GM21390 (cell line): ENCODE results near the gene TRIML2.
"Not testable (repeated sequence)": the region's sequence is repeated elsewhere in the genome, so short reads cannot be mapped to it uniquely, and the experiment has no call there.

Experiments
- ATAC-seq: cut with Tn5 transposase; IDR thresholded peaks from one replicate; pipeline ENCODE4 v1.9.1; 2021; ENCODE audit not compliant: unreplicated experiment

TRIML2 gene

DNA sequence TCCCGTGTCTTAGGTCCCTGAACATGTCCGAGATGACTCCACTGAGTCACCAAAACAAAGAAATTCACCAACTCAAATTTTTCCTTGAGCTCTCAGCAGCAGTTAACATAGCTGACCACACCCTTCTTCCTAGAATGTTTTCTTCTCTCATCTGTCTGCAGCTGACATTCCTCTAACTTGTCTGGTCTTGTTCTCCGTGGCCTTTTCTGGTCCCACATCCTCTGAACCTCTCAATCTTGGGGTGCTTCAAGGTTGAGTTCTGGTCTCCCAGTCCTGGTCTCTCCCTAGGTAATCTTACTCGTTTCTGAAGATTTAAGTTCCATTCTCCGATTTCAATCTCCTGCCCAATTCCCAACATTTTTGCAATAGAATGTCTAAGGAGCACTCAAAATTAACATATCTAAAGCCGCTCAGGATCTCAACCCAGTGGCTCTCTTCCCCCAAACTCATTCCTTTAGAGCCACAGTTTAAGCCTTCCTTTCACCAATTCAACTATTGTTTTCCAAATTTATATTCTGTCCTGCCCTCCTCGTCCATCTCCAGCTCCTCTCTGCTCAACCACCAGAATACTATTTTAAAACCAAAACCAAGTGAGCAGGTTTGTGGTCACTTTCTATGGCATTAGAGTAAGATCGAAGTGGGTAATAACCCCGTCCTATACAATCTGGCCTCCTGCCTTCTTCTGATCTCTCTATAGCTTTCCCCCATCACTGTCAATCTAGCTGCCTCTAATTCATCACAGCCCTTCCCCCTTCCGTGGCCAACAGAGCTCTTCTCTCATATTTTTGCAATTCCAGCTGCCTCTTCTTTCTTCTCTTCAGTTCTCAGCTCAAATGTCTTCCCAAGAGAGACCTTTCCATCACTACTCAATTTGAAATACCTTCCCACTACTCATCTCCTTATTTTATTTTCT is 1.2 kb downstream of the TRIML2 start:
- no peak for ATAC-seq

DNA sequence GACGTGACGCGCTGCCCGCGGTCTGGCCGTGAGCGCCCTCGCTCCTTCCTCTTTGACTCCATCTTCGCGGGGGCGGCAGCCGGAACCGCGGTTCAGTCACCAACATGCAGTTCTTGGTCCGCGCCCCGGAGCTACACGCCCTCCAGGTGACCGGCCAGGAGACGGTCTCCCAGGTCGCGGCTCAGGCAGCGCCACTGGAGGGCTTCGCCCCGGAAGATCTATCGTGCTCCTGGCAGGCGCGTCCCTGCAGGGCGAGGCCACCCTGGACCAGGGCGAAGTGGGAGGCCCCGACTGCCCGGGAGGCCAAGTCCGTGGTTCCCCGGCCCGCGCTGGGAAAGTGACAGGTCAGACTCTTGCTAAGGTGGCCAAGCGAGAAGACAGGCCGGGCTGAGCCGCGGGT is 2.9 kb downstream of the TRIML2 start:
- no peak for ATAC-seq

DNA sequence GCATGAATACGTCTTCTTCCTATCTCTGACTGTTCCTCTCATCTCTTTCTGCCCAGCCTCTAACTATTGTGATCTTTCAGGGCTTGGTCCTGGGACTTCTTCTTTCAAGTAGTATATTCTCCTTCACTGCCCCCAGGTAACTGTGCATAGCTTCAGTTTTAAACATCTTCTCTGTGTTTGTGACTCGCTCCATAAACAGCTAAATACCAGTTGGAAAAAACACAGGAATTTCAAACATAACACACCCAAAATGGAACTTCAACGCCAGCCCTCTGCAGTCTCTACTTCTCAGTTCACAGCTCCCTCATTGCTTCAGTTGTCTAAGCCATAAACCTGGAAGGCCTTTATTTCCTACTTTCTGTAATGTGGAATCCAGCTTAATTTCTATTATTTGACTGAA is 16.6 kb downstream of the TRIML2 start:
- no peak for ATAC-seq

DNA sequence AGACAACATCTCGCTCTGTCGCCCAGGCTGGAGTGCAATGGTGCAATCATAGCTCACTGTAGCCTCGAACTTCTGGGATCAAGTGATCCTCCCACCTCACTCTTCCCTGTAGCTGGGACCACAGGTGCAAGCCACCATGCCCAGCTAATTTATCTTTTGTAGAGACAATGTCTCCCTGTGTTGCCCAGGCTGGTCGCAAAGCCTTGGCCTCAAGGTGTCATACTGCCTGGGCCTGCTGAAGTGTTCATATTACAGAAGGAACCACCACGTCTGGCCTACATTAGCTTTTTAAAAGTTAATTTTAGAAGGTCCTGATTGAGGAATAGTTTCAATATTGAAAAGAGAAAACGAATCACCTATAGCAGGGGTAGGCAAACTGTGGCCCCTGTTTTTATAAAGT is 22.5 kb downstream of the TRIML2 start:
- no peak for ATAC-seq

DNA sequence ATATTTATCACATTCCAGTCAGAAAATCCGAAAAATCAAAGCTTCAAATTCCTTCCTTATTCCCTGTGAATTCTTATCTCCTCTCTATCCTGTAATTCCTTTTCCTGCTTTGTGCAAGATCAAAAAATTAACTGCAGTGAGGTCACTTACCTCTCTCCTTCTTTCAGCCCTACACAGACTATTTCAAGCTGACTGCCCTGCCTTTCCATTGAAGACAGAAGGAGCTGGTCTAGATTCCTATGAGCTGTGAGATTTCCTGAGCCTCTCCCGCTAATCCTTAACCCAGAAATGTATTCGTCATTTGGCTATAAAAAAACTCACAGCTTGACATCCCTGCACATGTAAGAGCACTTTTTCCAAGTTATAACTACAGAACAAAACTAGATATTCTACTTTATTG is 26.6 kb downstream of the TRIML2 start:
- ATAC-seq, result no peak

DNA sequence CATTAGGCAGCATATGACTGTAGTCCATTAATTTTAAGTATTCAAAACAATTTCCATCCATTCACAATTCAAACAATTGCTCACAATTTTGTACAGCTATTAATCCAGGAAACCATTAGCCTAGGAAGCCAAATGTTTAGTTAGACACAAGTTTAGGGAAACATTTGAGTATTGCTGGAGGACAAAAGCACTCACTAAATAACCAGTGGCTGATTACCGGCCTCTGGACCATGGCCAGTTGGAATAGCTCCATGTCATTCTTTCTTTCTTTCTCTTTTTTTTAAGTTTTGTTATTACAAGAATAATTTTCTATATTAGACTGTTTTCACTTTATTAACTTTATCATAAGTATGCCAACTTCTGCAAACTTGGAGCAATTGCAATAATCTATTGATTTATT is 31.3 kb downstream of the TRIML2 start:
- no peak for ATAC-seq

DNA sequence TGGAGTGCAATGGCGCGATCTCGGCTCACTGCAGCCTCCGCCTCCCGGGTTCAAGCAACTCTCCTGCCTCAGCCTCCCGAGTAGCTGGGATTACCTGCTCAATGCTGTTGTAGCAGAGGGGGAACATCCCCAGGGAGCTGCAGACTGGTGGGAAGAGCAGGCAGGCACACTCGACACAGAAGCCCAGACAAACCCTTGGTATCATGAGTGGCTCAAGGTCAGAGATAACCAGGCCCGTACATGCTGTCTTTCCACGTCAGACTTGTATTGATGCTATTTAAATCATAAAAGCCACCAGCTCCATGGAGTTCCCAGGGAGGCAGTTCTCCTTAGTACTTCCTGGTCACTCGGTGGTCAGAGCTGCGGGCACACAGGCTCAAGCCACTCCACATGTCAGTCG is 33.2 kb downstream of the TRIML2 start:
- no peak for ATAC-seq

DNA sequence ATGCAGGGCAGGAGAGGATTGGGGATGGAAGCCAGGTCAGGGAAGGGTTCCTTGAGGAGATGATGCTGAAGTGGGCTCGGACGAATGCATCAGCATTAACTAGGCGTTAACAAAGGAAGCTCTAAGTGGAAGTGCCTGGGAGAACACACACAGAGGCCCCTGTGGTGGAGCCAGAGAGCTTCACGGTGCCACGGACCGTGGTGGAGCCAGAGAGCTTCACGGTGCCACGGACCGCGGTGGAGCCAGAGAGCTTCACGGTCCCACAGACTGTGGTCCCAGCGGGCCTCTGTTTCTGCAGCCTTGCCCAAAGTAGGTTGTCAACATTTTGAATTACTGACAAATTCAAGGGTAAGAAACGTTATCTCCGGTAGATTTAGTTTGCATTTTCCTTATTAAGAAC is 48.3 kb downstream of the TRIML2 start:
- no peak for ATAC-seq

DNA sequence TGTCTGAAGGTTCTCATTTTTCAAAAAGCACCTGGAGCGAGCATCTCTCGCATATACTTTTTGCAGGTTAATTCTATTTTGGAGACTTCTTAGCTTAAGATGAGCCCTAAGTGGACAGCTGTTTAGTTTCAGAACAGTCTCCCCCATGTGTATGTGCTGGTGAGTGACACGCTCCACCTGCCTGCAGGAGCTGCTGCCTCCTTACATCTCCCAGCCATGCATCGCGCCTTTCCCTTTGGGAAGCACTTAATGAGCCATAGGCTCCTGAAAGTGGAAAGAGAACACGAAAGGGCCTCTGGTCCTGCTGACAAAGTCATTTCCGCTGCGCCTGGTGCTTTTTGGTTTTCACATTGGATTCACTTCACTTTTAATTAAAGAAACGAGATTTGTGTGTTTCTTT is 56.1 kb downstream of the TRIML2 start:
- no peak for ATAC-seq

DNA sequence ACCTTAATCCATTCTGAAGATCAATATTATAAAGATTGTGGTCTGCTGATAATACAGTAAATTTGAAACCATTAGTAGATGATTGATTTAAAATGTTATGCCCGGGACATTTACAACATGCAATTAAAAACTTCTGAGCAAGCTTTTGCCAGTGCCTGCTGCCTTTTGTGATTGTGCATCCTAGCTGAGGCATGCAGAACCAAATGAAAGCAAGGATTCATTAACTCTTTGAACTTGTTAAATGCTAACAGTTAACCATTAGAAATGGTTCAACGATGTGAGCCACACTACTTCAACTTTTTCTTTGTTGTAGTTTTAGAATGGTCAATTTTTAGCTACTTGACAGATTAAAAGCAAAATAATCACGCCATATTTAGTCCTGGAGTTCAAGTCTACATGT is 62.7 kb downstream of the TRIML2 start:
- no peak for ATAC-seq

DNA sequence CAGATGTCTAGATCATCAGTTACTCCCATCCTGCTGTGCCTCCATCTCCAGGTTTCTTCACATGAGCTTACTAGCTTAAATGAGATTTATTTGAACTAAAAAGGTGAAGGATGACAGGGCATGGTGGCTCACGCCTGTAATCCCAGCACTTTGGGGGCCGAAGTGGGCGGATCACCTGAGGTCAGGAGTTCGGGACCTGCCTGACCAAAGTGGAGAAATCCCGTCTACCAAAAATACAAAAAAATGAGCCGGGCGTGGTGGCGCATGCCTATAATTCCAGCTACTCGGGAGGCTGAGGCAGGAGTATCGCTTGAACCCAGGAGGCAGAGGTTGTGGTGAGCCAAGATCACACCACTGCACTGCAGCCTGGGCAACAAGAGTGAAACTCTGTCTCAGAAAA is 63.9 kb downstream of the TRIML2 start:
- ATAC-seq, result not testable (repeated sequence)

DNA sequence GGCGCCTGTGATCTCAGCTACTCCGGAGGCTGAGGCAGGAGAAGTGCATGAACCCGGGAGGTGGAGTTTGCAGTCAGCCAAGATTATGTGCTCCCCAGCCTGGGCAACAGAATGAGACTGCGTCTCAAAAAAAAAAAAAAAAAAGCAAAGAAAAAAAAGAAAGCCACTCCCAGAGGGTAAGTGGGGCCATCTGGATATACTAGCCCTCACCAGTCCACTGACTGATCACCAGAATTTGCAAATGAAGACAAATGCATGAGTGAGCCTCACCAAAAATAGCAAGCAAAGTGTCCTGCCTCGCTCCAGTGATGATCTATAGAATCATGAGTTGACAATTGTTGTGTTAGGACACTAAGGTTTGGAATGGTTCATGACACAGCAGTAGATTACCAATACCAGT is 66.2 kb downstream of the TRIML2 start:
- ATAC-seq, result no peak

DNA sequence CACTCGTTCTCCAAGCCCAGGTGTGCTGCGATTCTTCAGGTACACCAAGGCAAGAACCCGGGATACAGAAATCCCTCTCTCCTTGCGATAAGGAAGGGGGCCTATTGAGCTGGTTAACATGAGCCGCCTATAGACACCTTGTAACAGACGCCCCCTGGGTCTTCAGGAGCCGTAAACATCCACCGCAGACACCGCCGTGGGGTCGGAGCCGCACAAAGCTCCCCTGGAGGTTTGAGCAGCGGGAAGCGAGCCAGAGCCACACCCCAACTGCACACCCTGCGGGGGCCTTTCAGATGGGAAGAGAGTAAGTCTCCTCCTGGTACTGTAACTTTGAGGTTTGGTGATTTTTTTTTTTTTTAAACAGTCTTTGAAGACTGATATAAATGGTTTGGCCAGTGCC is 67.2 kb downstream of the TRIML2 start:
- ATAC-seq, result no peak

DNA sequence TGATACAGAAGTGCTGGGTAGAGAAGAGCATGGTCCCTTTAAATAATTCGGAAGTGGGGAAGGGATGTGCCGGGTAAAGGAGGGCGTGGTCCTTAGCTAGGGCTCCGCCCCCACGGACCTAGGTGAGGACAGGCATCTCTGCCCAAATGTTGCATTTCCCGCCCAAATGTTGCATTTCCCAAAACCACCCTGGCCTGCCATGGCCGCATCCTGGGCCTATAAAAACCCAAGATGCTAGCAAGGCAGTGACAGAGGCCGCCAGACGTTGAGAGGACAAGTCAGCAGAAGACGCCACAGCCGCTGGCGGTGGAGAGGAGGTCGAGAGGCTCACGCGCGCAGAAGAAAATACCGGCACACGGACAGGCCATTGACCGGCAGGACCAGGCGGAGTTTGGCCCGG is 67.7 kb downstream of the TRIML2 start:
- no peak for ATAC-seq
